Measurements from ENCODE around the gene CLDN11. TPM values are rescaled to one million over a fixed set of nuclear protein-coding genes. Genes with fewer than 3 reads are reported as not detected.

The CLDN11 gene
- total RNA-seq, 4 donors from 2014 or later: 0.57 to 5.5 (median 1.7) TPM

DNA sequence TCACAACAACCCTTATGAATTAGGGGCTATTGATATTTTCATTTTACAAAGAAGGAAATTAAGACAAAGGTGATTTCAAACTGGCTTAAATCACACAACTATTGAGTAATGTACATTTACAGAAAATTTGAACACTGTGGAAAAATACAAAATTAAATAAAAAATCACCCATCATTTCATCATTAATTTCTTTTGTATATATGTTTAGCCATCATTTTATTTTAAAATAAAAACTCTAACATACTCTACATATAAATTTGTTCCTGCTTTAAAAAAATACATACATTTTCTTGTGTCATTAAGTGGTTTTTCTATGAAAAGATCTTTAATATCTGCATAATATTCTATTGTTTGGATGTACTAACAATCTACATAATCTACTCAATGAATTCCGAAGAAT lies 20.2 kb downstream of the CLDN11 start:
- DNase-seq: no peak
- no peaks in the 10 kb centered on the region for H3K36me3 ChIP-seq
- H3K27ac ChIP-seq: no peak overlapping the region
- peaks cover 0 to 27% (median 0%) of the 10 kb centered on the region in 4 donors for H3K27me3 ChIP-seq
- no peak overlapping the region for H3K4me3 ChIP-seq
- intact Hi-C loops (cut with DNase I): no loop called here
- 85 to 89% methylated on average over 1 of the region's 1 CpG for WGBS, 2 donors
- TF ChIP-seq, protein P1, sequence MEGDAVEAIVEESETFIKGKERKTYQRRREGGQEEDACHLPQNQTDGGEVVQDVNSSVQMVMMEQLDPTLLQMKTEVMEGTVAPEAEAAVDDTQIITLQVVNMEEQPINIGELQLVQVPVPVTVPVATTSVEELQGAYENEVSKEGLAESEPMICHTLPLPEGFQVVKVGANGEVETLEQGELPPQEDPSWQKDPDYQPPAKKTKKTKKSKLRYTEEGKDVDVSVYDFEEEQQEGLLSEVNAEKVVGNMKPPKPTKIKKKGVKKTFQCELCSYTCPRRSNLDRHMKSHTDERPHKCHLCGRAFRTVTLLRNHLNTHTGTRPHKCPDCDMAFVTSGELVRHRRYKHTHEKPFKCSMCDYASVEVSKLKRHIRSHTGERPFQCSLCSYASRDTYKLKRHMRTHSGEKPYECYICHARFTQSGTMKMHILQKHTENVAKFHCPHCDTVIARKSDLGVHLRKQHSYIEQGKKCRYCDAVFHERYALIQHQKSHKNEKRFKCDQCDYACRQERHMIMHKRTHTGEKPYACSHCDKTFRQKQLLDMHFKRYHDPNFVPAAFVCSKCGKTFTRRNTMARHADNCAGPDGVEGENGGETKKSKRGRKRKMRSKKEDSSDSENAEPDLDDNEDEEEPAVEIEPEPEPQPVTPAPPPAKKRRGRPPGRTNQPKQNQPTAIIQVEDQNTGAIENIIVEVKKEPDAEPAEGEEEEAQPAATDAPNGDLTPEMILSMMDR (IDR thresholded peaks at IDR 0.05): no peak
- TF ChIP-seq POLR2A (IDR thresholded peaks at IDR 0.05): no peak
- H3K9me3 ChIP-seq: no peaks in the 10 kb centered on the region
- no peaks in the 10 kb centered on the region for H3K4me1 ChIP-seq

DNA sequence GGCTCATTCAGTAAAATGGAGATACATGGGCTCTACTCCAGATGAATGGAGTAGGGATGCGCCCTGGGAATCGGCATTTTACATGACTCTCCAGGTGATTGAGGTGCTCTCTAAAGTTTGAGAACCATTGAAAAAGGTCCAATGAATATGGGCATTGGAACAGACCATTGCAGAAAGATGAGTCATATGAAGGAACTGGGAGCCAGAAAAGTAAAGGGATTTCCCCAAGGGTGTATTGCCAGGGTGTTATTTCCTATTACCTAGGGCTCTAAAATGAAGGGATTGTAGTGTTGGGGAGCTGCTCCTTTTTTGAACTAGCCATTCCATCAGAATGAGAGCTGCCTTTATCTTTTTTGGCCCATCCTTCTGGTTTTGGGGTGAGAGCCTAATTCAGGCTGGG lies 21.7 kb downstream of the CLDN11 start:
- WGBS, 2 donors: 52 to 79% methylated on average over 2 of the region's 2 CpGs
- no peaks in the 10 kb centered on the region for H3K4me1 ChIP-seq
- peaks cover 0 to 27% (median 0%) of the 10 kb centered on the region in 4 donors for H3K27me3 ChIP-seq
- intact Hi-C loops (cut with DNase I): no loop called here
- no peaks in the 10 kb centered on the region for H3K36me3 ChIP-seq
- no peaks in the 10 kb centered on the region for H3K9me3 ChIP-seq
- no peak overlapping the region for H3K4me3 ChIP-seq
- H3K27ac ChIP-seq: no peak overlapping the region
- TF ChIP-seq, protein P1 (IDR thresholded peaks at IDR 0.05): no peak
- TF ChIP-seq POLR2A (IDR thresholded peaks at IDR 0.05): no peak
- no peak for DNase-seq

DNA sequence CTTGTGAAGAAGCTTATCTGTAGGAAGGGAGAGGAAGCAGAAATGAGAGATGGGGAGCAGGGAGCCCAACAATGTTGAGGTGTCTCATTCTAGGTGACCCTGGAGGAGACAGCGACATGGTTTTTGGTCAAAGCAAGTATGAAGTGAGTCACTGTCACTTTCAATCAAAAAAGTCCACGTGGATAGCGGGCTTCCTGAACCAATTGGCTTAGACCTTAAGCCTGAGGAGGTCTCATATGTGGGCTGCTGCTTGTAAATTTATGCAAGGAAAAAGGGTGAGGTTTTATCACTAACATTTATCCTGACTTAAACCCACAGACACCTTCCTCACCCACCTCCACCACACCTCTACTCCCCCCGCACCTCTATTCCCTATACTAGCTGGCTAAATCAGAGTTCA lies 22.7 kb downstream of the CLDN11 start:
- DNase-seq: no peak
- Histone ChIP-seq H3K36me3 (no peaks in the 10 kb centered on the region), H3K27ac (no peak overlapping the region), H3K27me3 (peaks cover 0 to 27% (median 0%) of the 10 kb centered on the region in 4 donors), H3K4me1 (no peaks in the 10 kb centered on the region), H3K9me3 (no peaks in the 10 kb centered on the region), H3K4me3 (no peak overlapping the region)
- TF ChIP-seq, protein P1 (IDR thresholded peaks at IDR 0.05): no peak
- no peak for TF ChIP-seq POLR2A (IDR thresholded peaks at IDR 0.05)
- WGBS, 2 donors: 86% methylated on average over 4 of the region's 4 CpGs
- intact Hi-C loops (cut with DNase I): no loop called here

DNA sequence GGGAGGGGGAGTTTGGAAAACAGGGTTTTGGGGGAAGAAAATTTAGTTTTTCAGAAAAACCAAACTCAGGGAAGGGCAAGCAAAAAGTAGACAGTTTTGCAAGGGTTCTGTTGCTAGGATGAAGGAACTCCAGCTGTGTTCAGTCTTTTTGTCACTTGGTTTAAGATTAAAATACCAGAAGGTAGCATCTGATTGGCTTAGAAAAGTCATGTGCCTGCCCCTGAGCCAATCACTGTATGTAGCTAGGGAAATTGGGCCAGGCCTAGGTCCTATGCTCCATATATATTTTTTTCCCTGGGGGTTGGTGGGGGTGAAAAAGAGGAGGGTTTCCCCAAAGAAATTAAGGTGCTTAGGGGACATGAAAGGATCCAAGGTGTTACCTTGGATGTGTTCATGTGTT lies 24.3 kb downstream of the CLDN11 start:
- no peak for DNase-seq
- H3K36me3 ChIP-seq: no peaks in the 10 kb centered on the region
- H3K27me3 ChIP-seq: peaks cover 0 to 27% (median 0%) of the 10 kb centered on the region in 4 donors
- no peaks in the 10 kb centered on the region for H3K4me1 ChIP-seq
- intact Hi-C loops (cut with DNase I): no loop called here
- no peak overlapping the region for H3K27ac ChIP-seq
- H3K9me3 ChIP-seq: no peaks in the 10 kb centered on the region
- TF ChIP-seq, protein P1 (IDR thresholded peaks at IDR 0.05): no peak
- TF ChIP-seq POLR2A (IDR thresholded peaks at IDR 0.05): no peak
- H3K4me3 ChIP-seq: no peak overlapping the region

DNA sequence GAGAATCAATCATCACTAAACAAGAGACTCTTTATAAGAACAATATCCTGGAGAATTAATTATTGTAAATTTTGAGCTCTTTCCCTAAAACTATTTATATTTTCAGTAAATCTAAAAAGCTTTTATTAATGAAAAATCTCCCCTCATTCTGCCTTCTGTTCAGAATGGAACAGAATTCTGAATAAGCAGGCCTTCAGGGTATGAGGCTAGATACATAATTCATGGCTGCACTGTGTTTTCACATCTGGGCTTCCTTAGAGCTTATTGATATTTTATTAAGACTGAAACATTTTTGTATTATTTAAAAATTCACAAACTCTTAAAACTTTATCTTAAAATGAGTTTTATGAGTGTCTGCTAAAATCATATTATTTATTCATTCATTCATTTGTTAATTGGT lies 24.8 kb downstream of the CLDN11 start:
- Histone ChIP-seq H3K9me3 (no peaks in the 10 kb centered on the region), H3K36me3 (no peaks in the 10 kb centered on the region), H3K27ac (no peak overlapping the region), H3K4me1 (no peaks in the 10 kb centered on the region), H3K27me3 (peaks cover 0 to 27% (median 0%) of the 10 kb centered on the region in 4 donors), H3K4me3 (no peak overlapping the region)
- DNase-seq: no peak
- TF ChIP-seq, protein P1 (IDR thresholded peaks at IDR 0.05): no peak
- no peak for TF ChIP-seq POLR2A (IDR thresholded peaks at IDR 0.05)
- intact Hi-C loops (cut with DNase I): no loop called here
